ENCODE data around the gene GPX4. TPM values are rescaled to one million over a fixed set of nuclear protein-coding genes. Genes with fewer than 3 reads are reported as not detected.

The GPX4 gene
- total RNA-seq, 3 donors from 2014 or later, result 148 to 165 (median 162) TPM

GRCh38 chr19:1130771-1131717, 27.2 kb downstream of the GPX4 start:
- peak overlapping the region; percentile 90 for H3K4me3 Mint-ChIP-seq
- ATAC-seq, result peak; percentile 3 to 13
- H3K36me3 Mint-ChIP-seq (ENCODE audit: insufficient read depth), result peaks cover 2% of the 10 kb centered on the region
- H3K27me3 Mint-ChIP-seq (ENCODE audit: low read depth), result no peaks in the 10 kb centered on the region
- H3K9me3 Mint-ChIP-seq, result no peaks in the 10 kb centered on the region
- DNase-seq, result peak; percentile 56
- H3K4me1 Mint-ChIP-seq (ENCODE audit: low read depth), result peaks cover 37% of the 10 kb centered on the region

GRCh38 chr19:1131718-1132551, 28.1 kb downstream of the GPX4 start:
- H3K36me3 Mint-ChIP-seq (ENCODE audit: insufficient read depth), result peaks cover 2% of the 10 kb centered on the region
- no peaks in the 10 kb centered on the region for H3K27me3 Mint-ChIP-seq (ENCODE audit: low read depth)
- peak; percentile 62 to 73 for ATAC-seq
- DNase-seq, result peak; percentile 90
- H3K4me1 Mint-ChIP-seq (ENCODE audit: low read depth), result peaks cover 37% of the 10 kb centered on the region
- H3K9me3 Mint-ChIP-seq, result no peaks in the 10 kb centered on the region
- peak overlapping the region; percentile 90 for H3K4me3 Mint-ChIP-seq

DNA sequence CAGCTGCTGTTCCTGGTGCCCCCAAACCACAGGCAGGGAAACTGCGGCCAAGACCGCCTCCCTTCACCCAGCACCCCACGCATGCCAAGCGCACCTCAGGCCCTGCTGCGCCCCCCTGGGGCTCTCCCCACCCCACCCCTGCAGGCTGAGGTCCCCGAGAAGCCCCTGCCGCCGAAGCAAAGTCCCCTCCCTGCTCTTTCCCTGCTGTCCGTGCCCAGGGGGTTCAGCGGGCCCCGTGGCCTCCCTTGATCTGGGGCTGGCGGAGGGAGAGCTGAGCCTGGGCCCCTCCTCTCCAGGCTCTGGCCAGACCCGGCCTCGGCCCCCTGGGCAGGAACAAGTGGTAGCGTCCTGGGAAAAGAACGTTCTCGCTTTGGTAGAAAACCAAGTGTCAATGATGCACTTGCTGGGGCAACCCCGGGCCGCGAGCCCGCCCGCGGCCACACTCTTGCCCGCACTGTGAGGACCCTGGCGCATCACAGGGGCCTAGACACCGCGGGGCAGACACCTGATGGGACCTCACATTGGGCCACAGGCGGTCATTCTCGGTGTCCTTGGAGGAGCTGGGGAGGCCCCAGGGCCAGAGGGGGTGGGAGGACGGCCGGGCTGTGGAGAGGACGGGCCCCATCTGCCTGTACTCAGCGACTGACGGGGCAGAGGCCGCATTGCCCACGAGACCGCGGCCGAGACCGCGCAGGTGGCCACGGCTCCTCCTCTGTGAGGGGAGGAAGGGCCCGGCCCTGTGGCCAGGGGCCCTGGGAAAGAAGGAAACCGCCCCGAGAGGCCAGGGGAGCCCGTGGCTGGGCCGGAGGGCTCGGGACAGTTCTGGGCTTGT, 29.0 kb downstream of the GPX4 start:
- Mint-ChIP-seq H3K27me3 (ENCODE audit: low read depth) (no peaks in the 10 kb centered on the region), H3K4me1 (ENCODE audit: low read depth) (peaks cover 36% of the 10 kb centered on the region), H3K9me3 (no peaks in the 10 kb centered on the region), H3K4me3 (peak overlapping the region; percentile 90), H3K36me3 (ENCODE audit: insufficient read depth) (peaks cover 2% of the 10 kb centered on the region)
- no peak for DNase-seq
- ATAC-seq, result peak; percentile 5 to 12

GRCh38 chr19:1133471-1133929, 29.7 kb downstream of the GPX4 start:
- DNase-seq (peak; percentile 75), ATAC-seq (peak; percentile 34 to 50)
- H3K27me3 Mint-ChIP-seq (ENCODE audit: low read depth), result no peaks in the 10 kb centered on the region
- H3K36me3 Mint-ChIP-seq (ENCODE audit: insufficient read depth), result no peaks in the 10 kb centered on the region
- no peaks in the 10 kb centered on the region for H3K9me3 Mint-ChIP-seq
- H3K4me3 Mint-ChIP-seq, result peak overlapping the region; percentile 90
- H3K4me1 Mint-ChIP-seq (ENCODE audit: low read depth), result peaks cover 34% of the 10 kb centered on the region

- Mint-ChIP-seq H3K36me3 (ENCODE audit: insufficient read depth) (no peaks in the 10 kb centered on the region), H3K9me3 (no peaks in the 10 kb centered on the region), H3K27me3 (ENCODE audit: low read depth) (no peaks in the 10 kb centered on the region), H3K4me1 (ENCODE audit: low read depth) (peaks cover 29% of the 10 kb centered on the region), H3K4me3 (no peak overlapping the region)
- DNase-seq, result no peak
- ATAC-seq, result no peak
These were observed 30.6 kb downstream of the GPX4 start for GRCh38 chr19:1134431-1134830.

DNA sequence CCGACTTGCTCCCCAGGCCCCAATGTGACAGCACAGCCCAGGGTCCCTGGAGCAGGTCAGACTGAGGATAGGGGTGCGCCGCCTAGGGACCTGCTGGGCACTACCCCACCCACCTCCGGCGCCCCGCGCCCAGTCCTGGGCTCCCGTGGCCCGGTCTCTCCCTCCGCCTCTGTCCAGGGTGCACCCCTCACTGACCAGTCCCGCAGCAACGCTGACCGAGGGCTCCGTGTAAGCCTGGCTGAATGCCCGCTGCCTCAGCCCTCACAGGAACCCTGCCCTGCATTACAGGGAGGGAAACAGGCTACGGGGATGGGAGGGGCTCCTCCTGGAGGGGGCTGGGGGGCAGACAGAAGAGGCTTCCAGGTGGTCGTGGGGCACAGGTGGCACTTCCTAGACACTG, 31.7 kb downstream of the GPX4 start:
- DNase-seq (no peak), ATAC-seq (no peak)
- H3K4me3 Mint-ChIP-seq, result no peak overlapping the region
- no peaks in the 10 kb centered on the region for H3K9me3 Mint-ChIP-seq
- H3K27me3 Mint-ChIP-seq (ENCODE audit: low read depth), result no peaks in the 10 kb centered on the region
- peaks cover 3% of the 10 kb centered on the region for H3K36me3 Mint-ChIP-seq (ENCODE audit: insufficient read depth)
- peaks cover 20% of the 10 kb centered on the region for H3K4me1 Mint-ChIP-seq (ENCODE audit: low read depth)

DNA sequence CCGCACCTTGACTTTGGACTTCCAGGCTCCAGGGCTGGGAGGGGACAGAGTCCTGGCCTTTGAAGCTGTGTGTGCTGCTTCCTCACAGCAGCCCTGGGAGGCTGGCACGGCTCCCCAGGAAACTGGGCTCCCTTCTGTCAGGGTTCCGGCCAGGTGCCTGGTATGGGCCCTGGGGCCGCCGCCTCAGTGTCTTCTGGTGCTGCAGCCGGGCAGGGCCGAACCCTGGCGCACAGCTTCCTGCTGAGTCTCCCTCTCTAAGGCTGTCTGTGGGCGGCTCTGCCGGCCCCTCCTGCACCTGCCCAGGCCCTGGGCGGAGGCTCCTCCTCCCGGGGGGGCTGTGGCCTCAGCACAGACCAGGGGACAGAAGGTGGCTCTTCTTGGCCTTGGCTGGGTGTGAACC, 32.4 kb downstream of the GPX4 start:
- Mint-ChIP-seq H3K9me3 (no peaks in the 10 kb centered on the region), H3K4me3 (no peak overlapping the region)
- ATAC-seq, result no peak

DNA sequence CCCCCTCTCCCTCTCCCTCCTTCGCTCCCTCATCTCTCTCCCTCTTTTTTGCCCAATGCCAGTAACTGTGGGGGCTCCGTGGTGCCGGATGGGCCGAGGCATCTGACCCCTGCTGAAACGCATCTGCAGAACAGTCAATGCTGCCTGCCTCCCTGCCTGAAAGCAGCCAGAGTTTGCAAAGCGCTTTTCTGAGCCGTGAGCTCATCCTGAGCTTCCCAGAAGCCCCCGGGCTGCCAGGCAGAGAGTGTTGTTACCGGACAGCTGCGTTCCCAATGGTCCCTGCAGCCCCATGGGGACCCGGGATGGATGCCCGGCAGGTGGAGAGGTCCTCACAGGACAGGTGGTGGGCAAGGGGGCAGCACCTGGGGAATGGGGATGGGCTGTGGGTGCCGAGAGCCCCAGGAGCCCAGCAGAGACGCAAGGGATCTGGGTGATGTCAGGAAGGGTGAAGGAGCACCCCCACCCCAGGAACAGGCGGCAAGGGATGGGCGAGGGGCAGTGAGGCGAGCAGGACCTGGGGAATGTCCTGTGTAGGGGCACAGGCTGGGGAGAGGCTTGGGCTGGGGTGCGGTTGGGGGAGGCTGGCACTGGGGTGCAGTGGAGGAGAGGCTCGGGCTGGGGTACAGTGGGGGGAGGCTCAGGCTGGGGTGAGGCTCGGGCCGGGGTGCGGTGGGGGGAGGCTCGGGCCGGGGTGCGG, 33.0 kb downstream of the GPX4 start:
- no peak overlapping the region for H3K4me3 Mint-ChIP-seq
- H3K9me3 Mint-ChIP-seq, result peaks cover under 1% of the 10 kb centered on the region
- no peaks in the 10 kb centered on the region for H3K27me3 Mint-ChIP-seq (ENCODE audit: low read depth)
- H3K4me1 Mint-ChIP-seq (ENCODE audit: low read depth), result peaks cover 14% of the 10 kb centered on the region
- DNase-seq (no peak), ATAC-seq (no peak)
- H3K36me3 Mint-ChIP-seq (ENCODE audit: insufficient read depth), result peaks cover 4% of the 10 kb centered on the region

More for the DNA sequence above, 32.4 kb downstream of the GPX4 start:
- no peak for DNase-seq
- Mint-ChIP-seq H3K36me3 (ENCODE audit: insufficient read depth) (peaks cover 3% of the 10 kb centered on the region), H3K4me1 (ENCODE audit: low read depth) (peaks cover 14% of the 10 kb centered on the region), H3K27me3 (ENCODE audit: low read depth) (no peaks in the 10 kb centered on the region)

GRCh38 chr19:1138121-1138520, 34.3 kb downstream of the GPX4 start:
- DNase-seq (no peak), ATAC-seq (no peak)
- no peak overlapping the region for H3K4me3 Mint-ChIP-seq
- H3K36me3 Mint-ChIP-seq (ENCODE audit: insufficient read depth), result peaks cover 11% of the 10 kb centered on the region
- H3K9me3 Mint-ChIP-seq, result peaks cover 5% of the 10 kb centered on the region
- H3K27me3 Mint-ChIP-seq (ENCODE audit: low read depth), result no peaks in the 10 kb centered on the region
- peaks cover 8% of the 10 kb centered on the region for H3K4me1 Mint-ChIP-seq (ENCODE audit: low read depth)

GRCh38 chr19:1139126-1139525, 35.3 kb downstream of the GPX4 start:
- ATAC-seq (no peak), DNase-seq (no peak)
- no peak overlapping the region for H3K4me3 Mint-ChIP-seq
- peaks cover 2% of the 10 kb centered on the region for H3K4me1 Mint-ChIP-seq (ENCODE audit: low read depth)
- no peaks in the 10 kb centered on the region for H3K27me3 Mint-ChIP-seq (ENCODE audit: low read depth)
- H3K36me3 Mint-ChIP-seq (ENCODE audit: insufficient read depth), result peaks cover 11% of the 10 kb centered on the region
- H3K9me3 Mint-ChIP-seq, result peaks cover 5% of the 10 kb centered on the region

DNA sequence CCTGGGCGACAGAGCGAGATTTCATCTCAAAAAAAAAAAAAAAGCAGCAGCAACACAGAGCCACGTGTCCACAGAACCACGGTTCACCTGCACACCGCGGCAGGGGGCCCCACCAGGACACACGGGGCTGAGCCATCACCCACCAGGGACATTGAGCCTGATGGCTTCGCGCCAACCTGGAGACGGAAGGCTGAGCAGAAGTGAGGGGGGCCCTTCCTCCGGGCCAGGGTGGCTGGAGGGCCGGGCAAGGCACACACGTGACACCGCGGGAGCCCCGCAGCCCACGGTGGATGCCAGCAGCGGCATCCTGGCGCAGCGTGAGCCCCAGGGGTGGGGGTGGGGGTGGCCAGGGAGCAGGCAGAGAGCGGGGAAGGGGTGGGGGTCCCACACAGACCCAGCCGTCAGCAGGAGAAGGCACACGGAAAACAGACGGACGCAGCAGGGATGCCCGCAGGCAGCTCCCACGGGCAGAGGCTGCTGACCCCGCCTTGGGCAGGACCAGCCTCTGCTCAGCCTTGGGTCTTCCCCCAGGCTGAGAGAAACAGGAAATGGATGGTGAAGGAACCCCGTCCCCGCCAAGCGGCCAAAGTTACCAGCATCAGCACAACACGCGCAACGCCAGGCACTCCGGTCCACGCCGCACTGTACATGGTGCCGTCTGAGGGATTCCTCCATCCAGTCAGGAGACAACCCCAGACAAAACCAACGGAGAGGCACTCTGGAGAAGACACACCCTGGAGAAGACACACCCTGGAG, 36.7 kb downstream of the GPX4 start:
- ATAC-seq (no peak), DNase-seq (no peak)
- H3K36me3 Mint-ChIP-seq (ENCODE audit: insufficient read depth), result peaks cover 18% of the 10 kb centered on the region
- no peak overlapping the region for H3K4me3 Mint-ChIP-seq
- no peaks in the 10 kb centered on the region for H3K27me3 Mint-ChIP-seq (ENCODE audit: low read depth)
- H3K9me3 Mint-ChIP-seq, result peaks cover 5% of the 10 kb centered on the region
- H3K4me1 Mint-ChIP-seq (ENCODE audit: low read depth), result peaks cover 2% of the 10 kb centered on the region

DNA sequence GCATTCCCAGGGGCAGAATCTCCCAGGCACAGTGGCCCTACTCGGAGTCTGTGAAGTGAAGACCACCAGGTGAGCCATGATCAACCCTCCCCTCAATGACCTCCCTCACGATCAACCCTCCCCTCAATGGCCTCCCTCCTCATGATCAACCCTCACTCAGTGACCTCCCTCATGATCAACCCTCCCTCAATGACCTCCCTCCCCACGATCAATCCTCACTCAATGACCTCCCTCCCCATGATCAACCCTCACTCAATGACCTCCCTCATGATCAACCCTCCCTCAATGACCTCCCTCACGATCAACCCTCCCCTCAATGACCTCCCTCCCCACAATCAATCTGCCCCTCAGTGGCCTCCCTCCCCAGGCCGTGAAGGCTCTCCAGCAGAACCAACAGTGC, 38.1 kb downstream of the GPX4 start:
- H3K4me3 Mint-ChIP-seq, result no peak overlapping the region
- no peak for ATAC-seq
- H3K4me1 Mint-ChIP-seq (ENCODE audit: low read depth), result no peaks in the 10 kb centered on the region

More for the DNA sequence above, 38.1 kb downstream of the GPX4 start:
- H3K36me3 Mint-ChIP-seq (ENCODE audit: insufficient read depth), result peaks cover 20% of the 10 kb centered on the region
- peaks cover 5% of the 10 kb centered on the region for H3K9me3 Mint-ChIP-seq
- H3K27me3 Mint-ChIP-seq (ENCODE audit: low read depth), result no peaks in the 10 kb centered on the region
- DNase-seq, result no peak

Measured in activated T-cell treated with anti-CD3 and anti-CD28 coated beads, Interleukin-2, amount 50 U/mL, for 4 hours (primary cell).